Raji (cell line): ENCODE results near the gene EFHD2.

ENCODE experiments used
- POLR2A ChIP-seq: IDR thresholded peaks from 2 replicates; pipeline ENCODE4 v1.6.1; 2011; ENCODE audit warnings: low read depth, low read length, control low read depth; ENCODE audit not compliant: insufficient read depth

EFHD2 gene

GRCh38 chr1:15430787-15431570, 21.3 kb downstream of the EFHD2 start:
- TF ChIP-seq POLR2A: no peak

GRCh38 chr1:15431571-15431948, 21.9 kb downstream of the EFHD2 start:
- no peak for TF ChIP-seq POLR2A

- TF ChIP-seq POLR2A: no peak
These were observed 22.6 kb downstream of the EFHD2 start for GRCh38 chr1:15432324-15432723.

GRCh38 chr1:15433471-15433870, 23.8 kb downstream of the EFHD2 start:
- no peak for TF ChIP-seq POLR2A

GRCh38 chr1:15435239-15436077, 25.8 kb downstream of the EFHD2 start:
- TF ChIP-seq POLR2A: no peak

- TF ChIP-seq POLR2A: no peak
These were observed 27.3 kb downstream of the EFHD2 start for GRCh38 chr1:15436881-15437442.

- TF ChIP-seq POLR2A: no peak
These were observed 29.6 kb downstream of the EFHD2 start for GRCh38 chr1:15439325-15439724.

- no peak for TF ChIP-seq POLR2A
These were observed 30.7 kb downstream of the EFHD2 start for GRCh38 chr1:15440357-15440756.

GRCh38 chr1:15441247-15441646, 31.6 kb downstream of the EFHD2 start:
- TF ChIP-seq POLR2A: no peak

GRCh38 chr1:15442119-15442518, 32.4 kb downstream of the EFHD2 start:
- no peak for TF ChIP-seq POLR2A

- TF ChIP-seq POLR2A: no peak
These were observed 33.1 kb downstream of the EFHD2 start for GRCh38 chr1:15442759-15443158.

- TF ChIP-seq POLR2A: no peak
These were observed 33.6 kb downstream of the EFHD2 start for GRCh38 chr1:15443281-15443680.

GRCh38 chr1:15444468-15445389, 35.0 kb downstream of the EFHD2 start:
- TF ChIP-seq POLR2A: no peak

- no peak for TF ChIP-seq POLR2A
These were observed 35.9 kb downstream of the EFHD2 start for GRCh38 chr1:15445390-15446122.
